H9 (cell line): ENCODE results near the gene ROBO1. TPM values are rescaled to one million over a fixed set of nuclear protein-coding genes. Genes with fewer than 3 reads are reported as not detected.

Source experiments
- DNase-seq: peaks from one replicate; pipeline ENCODE4 v3.0.0-alpha.2; 2017
- H2AFZ ChIP-seq: one replicate; pipeline ENCODE4 v1.6.1; 2013; ENCODE audit warnings: mild to moderate bottlenecking, low read length, control low read depth, moderate library complexity
- H2AK5ac ChIP-seq: 2 replicates; pipeline ENCODE4 v1.6.1; 2013; ENCODE audit warnings: low read length, control low read depth, mixed read lengths; ENCODE audit not compliant: insufficient read length
- H2BK120ac ChIP-seq: one replicate; pipeline ENCODE4 v1.6.1; 2013; ENCODE audit warnings: low read depth, mild to moderate bottlenecking, low read length, control low read depth, inconsistent platforms; ENCODE audit not compliant: poor library complexity, severe bottlenecking
- H2BK12ac ChIP-seq: 2 replicates; pipeline ENCODE4 v1.6.1; 2013; ENCODE audit warnings: low read length, control low read depth, mixed read lengths, low read depth; ENCODE audit not compliant: insufficient read length
- H2BK15ac ChIP-seq: 2 replicates; pipeline ENCODE4 v1.6.1; 2013; ENCODE audit warnings: low read depth, low read length, control low read depth
- H2BK20ac ChIP-seq: one replicate; pipeline ENCODE4 v1.6.1; 2013; ENCODE audit warnings: low read depth, mild to moderate bottlenecking, low read length, control low read depth, inconsistent platforms; ENCODE audit not compliant: poor library complexity, severe bottlenecking
- H2BK5ac ChIP-seq: 2 replicates; pipeline ENCODE4 v1.6.1; 2013; ENCODE audit warnings: low read length, control low read depth, mixed read lengths; ENCODE audit not compliant: insufficient read length
- H3K14ac ChIP-seq: 2 replicates; pipeline ENCODE4 v1.6.1; 2013; ENCODE audit warnings: low read length, control low read depth; ENCODE audit not compliant: insufficient read depth
- H3K18ac ChIP-seq: 2 replicates; pipeline ENCODE4 v1.6.1; 2013; ENCODE audit warnings: low read depth, mild to moderate bottlenecking, mixed read lengths, low read length, control low read depth; ENCODE audit not compliant: insufficient read length
- H3K23ac ChIP-seq: 2 replicates; pipeline ENCODE4 v1.6.1; 2013; ENCODE audit warnings: low read length, control low read depth, mixed read lengths, low read depth; ENCODE audit not compliant: insufficient read length
- H3K23me2 ChIP-seq: 2 replicates; pipeline ENCODE4 v1.6.1; 2013; ENCODE audit warnings: low read depth, mild to moderate bottlenecking, mixed read lengths, low read length, control low read depth; ENCODE audit not compliant: insufficient read length, poor library complexity, severe bottlenecking
- H3K27ac ChIP-seq: 2 replicates; pipeline ENCODE4 v1.5.1; 2013; ENCODE audit warnings: low read length, control low read depth, mixed read lengths, low read depth; ENCODE audit not compliant: insufficient read length
- H3K27me3 ChIP-seq: 2 replicates; pipeline ENCODE4 v1.6.1; 2013; ENCODE audit warnings: low read length, control low read depth, inconsistent platforms; ENCODE audit not compliant: insufficient read depth
- H3K4ac ChIP-seq: 2 replicates; pipeline ENCODE4 v1.6.1; 2013; ENCODE audit warnings: low read depth, mild to moderate bottlenecking, control low read depth, inconsistent platforms, low read length, moderate library complexity
- H3K4me1 ChIP-seq: 2 replicates; pipeline ENCODE4 v1.6.1; 2013; ENCODE audit warnings: low read length, control low read depth, inconsistent platforms; ENCODE audit not compliant: insufficient read depth
- H3K4me2 ChIP-seq: 2 replicates; pipeline ENCODE4 v1.6.1; 2013; ENCODE audit warnings: low read length, control low read depth, mixed read lengths; ENCODE audit not compliant: insufficient read length, insufficient read depth
- H3K56ac ChIP-seq: 2 replicates; pipeline ENCODE4 v1.6.1; 2013; ENCODE audit warnings: low read depth, mild to moderate bottlenecking, mixed read lengths, low read length, control low read depth; ENCODE audit not compliant: insufficient read length
- H3K79me1 ChIP-seq: 2 replicates; pipeline ENCODE4 v1.6.1; 2013; ENCODE audit warnings: low read depth, mild to moderate bottlenecking, moderate library complexity, low read length, control low read depth, inconsistent platforms; ENCODE audit not compliant: insufficient read depth, poor library complexity, severe bottlenecking
- H3K79me2 ChIP-seq: 2 replicates; pipeline ENCODE4 v1.6.1; 2013; ENCODE audit warnings: low read length, control low read depth, inconsistent platforms; ENCODE audit not compliant: insufficient read depth
- H3K9ac ChIP-seq: 2 replicates; pipeline ENCODE4 v1.6.1; 2013; ENCODE audit warnings: low read length, control low read depth, mixed read lengths; ENCODE audit not compliant: insufficient read length; ENCODE audit errors: extremely low read depth
- H3K9me3 ChIP-seq: one replicate; pipeline ENCODE4 v1.6.1; 2013; ENCODE audit warnings: low read depth, low read length, inconsistent platforms; ENCODE audit not compliant: control insufficient read depth
- H3T11ph ChIP-seq: one replicate; pipeline ENCODE4 v1.6.1; 2013; ENCODE audit warnings: mild to moderate bottlenecking, low read length, control low read depth, inconsistent platforms
- H4K20me1 ChIP-seq: one replicate; pipeline ENCODE4 v1.6.1; 2013; ENCODE audit not compliant: control insufficient read depth, insufficient read length, insufficient read depth
- H4K5ac ChIP-seq: 2 replicates; pipeline ENCODE4 v1.6.1; 2013; ENCODE audit warnings: low read depth, mild to moderate bottlenecking, mixed read lengths, low read length, control low read depth; ENCODE audit not compliant: insufficient read length
- H4K8ac ChIP-seq: replicated peaks from 2 replicates; pipeline ENCODE4 v1.6.1; 2013; ENCODE audit warnings: low read length, control low read depth, mixed read lengths, low read depth; ENCODE audit not compliant: insufficient read length
- H4K91ac ChIP-seq: 2 replicates; pipeline ENCODE4 v1.6.1; 2013; ENCODE audit warnings: low read depth, mild to moderate bottlenecking, moderate library complexity, mixed read lengths, low read length, control low read depth; ENCODE audit not compliant: insufficient read length
- H3K27ac Mint-ChIP-seq, 3 experiments: 2 replicates in 2 of 3; 3 replicates in 1 of 3; pipeline ENCODE4 v1.8.0; 2020 to 2021; ENCODE audit warnings: mixed read lengths in 3 of 3, mild to moderate bottlenecking in 1 of 3, moderate library complexity in 1 of 3
- H3K27me3 Mint-ChIP-seq: 2 replicates; pipeline ENCODE4 v1.8.0; 2021; ENCODE audit warnings: low read depth, mild to moderate bottlenecking, moderate library complexity, mixed read lengths
- H3K36me3 Mint-ChIP-seq, 3 experiments: 2 replicates in 2 of 3; 3 replicates in 1 of 3; pipeline ENCODE4 v1.8.0; 2020 to 2021; ENCODE audit warnings: low read depth in 3 of 3, mixed read lengths in 3 of 3; ENCODE audit not compliant: insufficient read depth in 1 of 3
- H3K4me1 Mint-ChIP-seq, 2 experiments: 2 replicates each; pipeline ENCODE4 v1.8.0; 2020; ENCODE audit warnings: mixed read lengths in 2 of 2
- H3K4me3 Mint-ChIP-seq, 2 experiments: 2 replicates in 1 of 2; 3 replicates in 1 of 2; pipeline ENCODE4 v1.8.0; 2020 to 2021; ENCODE audit warnings: mild to moderate bottlenecking in 2 of 2, mixed read lengths in 2 of 2, moderate library complexity in 1 of 2
- H3K9me3 Mint-ChIP-seq, 2 experiments: 2 replicates in 1 of 2; 3 replicates in 1 of 2; pipeline ENCODE4 v1.8.0; 2020; ENCODE audit warnings: mild to moderate bottlenecking in 2 of 2, mixed read lengths in 2 of 2, moderate library complexity in 1 of 2
- WGBS: extraction: QIAGEN DNeasy Blood & Tissue Kit; methylation state at CpG from one replicate; pipeline ENCODE4 v1.1.7; 2013; ENCODE audit warnings: missing lambda C conversion rate, low lambda C conversion rate, mixed read lengths; ENCODE audit not compliant: insufficient read length; ENCODE audit errors: extremely low coverage; 5-methylcytosine and 5-hydroxymethylcytosine counted together
- total RNA-seq: library from RNA; stranded (reverse); gene quantifications from 2 replicates; pipeline ENCODE4 v1.2.1, GENCODE V29; 2021
- TF ChIP-seq, protein P1 (sequence below): fragments of 200-600 bp; sonication (generic); conservative IDR thresholded peaks from 3 replicates; pipeline ENCODE4 v1.8.0; 2021; ENCODE audit warnings: antibody characterized with exemption, mild to moderate bottlenecking

ROBO1 gene
- total RNA-seq, 1 experiment from 2014 or later = 62.7 TPM

DNA sequence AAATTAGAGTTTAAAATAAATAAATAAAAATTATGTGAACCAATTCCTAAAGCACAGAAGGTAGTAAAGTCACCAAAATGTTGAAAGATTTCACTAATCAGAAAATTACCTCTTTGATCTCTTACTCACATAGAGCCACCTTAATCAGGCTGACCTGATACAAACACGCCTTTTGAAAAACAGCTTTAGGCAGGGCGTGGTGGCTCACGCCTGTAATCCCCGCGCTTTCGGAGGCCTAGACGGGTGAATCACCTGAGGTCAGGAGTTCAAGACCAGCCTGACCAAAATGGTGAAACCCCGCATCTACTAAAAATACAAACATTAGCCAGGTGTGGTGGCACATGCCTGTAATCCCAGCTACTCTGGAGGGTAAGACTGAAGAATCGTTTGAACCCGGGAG, 1197.3 kb downstream of the ROBO1 start:
- no peak for DNase-seq
- no peak overlapping the region for H2BK12ac ChIP-seq
- no CpG with 5 or more reads among the region's 10 CpGs for WGBS

More for the DNA sequence above, 1197.3 kb downstream of the ROBO1 start:
- TF ChIP-seq, protein P1, sequence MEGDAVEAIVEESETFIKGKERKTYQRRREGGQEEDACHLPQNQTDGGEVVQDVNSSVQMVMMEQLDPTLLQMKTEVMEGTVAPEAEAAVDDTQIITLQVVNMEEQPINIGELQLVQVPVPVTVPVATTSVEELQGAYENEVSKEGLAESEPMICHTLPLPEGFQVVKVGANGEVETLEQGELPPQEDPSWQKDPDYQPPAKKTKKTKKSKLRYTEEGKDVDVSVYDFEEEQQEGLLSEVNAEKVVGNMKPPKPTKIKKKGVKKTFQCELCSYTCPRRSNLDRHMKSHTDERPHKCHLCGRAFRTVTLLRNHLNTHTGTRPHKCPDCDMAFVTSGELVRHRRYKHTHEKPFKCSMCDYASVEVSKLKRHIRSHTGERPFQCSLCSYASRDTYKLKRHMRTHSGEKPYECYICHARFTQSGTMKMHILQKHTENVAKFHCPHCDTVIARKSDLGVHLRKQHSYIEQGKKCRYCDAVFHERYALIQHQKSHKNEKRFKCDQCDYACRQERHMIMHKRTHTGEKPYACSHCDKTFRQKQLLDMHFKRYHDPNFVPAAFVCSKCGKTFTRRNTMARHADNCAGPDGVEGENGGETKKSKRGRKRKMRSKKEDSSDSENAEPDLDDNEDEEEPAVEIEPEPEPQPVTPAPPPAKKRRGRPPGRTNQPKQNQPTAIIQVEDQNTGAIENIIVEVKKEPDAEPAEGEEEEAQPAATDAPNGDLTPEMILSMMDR = no peak
- Histone ChIP-seq H2BK120ac (no peak overlapping the region), H3K14ac (no peak overlapping the region), H4K20me1 (no peaks in the 10 kb centered on the region), H2BK20ac (no peak overlapping the region), H3K79me1 (no peaks in the 10 kb centered on the region), H3K27me3 (no peaks in the 10 kb centered on the region), H3K79me2 (no peaks in the 10 kb centered on the region), H3K18ac (no peak overlapping the region), H3K4ac (no peak overlapping the region), H2BK5ac (no peak overlapping the region), H3K23ac (no peak overlapping the region), H3K27ac (no peak overlapping the region), H3K9ac (no peak overlapping the region), H2AK5ac (no peak overlapping the region), H2AFZ (no peak overlapping the region), H3K4me2 (no peak overlapping the region), H4K5ac (no peak overlapping the region), H2BK15ac (no peak overlapping the region), H4K91ac (no peak overlapping the region), H3T11ph (no peak overlapping the region), H3K56ac (no peak overlapping the region), H4K8ac (no peak overlapping the region), H3K9me3 (peaks cover 5% of the 10 kb centered on the region), H3K4me1 (no peaks in the 10 kb centered on the region; the same call in 1 of the 2 replicates), H3K23me2 (no peaks in the 10 kb centered on the region)
- H3K4me3 Mint-ChIP-seq = no peak overlapping the region
- H3K36me3 Mint-ChIP-seq = peaks cover 4 to 11% (median 9%) of the 10 kb centered on the region in 3 experiments; a peak in 6 of 7 replicates
- H3K27me3 Mint-ChIP-seq = no peaks in the 10 kb centered on the region; the same call in 1 of the 2 replicates
- no peak overlapping the region for H3K27ac Mint-ChIP-seq
- H3K4me1 Mint-ChIP-seq = peaks cover 14 to 29% of the 10 kb centered on the region in 2 experiments
- peaks cover 6 to 13% of the 10 kb centered on the region in 2 experiments for H3K9me3 Mint-ChIP-seq
